CD4-positive, CD25-positive, alpha-beta regulatory T cell (primary cell): ENCODE data around the gene IRAK4. TPM values are rescaled to one million over a fixed set of nuclear protein-coding genes. Genes with fewer than 3 reads are reported as not detected.

ENCODE experiments used
- ATAC-seq, 2 donors: fragments of 150-1000 bp; cut with Tn5 transposase; one replicate each; pipeline ENCODE4 v1.10.0; 2021; ENCODE audit warnings: low read depth in 2 of 2, moderate number of reproducible peaks in 2 of 2, moderate library complexity in 1 of 2
- DNase-seq, 3 donors: peaks; one replicate each; pipeline versions ENCODE4 v3.0.0 to v3.0.0-alpha.2; 2012 to 2022; ENCODE audit warnings: mixed read lengths in 1 of 3
- H3K27ac ChIP-seq: one replicate; pipeline ENCODE4 v1.7.0; 2013; ENCODE audit warnings: mild to moderate bottlenecking, low read length; ENCODE audit not compliant: insufficient read depth, poor library complexity, severe bottlenecking
- H3K27me3 ChIP-seq: one replicate; pipeline ENCODE4 v1.7.0; 2013; ENCODE audit warnings: low read length; ENCODE audit not compliant: control insufficient read depth, insufficient read depth
- H3K36me3 ChIP-seq: one replicate; pipeline ENCODE4 v1.7.0; 2013; ENCODE audit warnings: mild to moderate bottlenecking, low read length, moderate library complexity; ENCODE audit not compliant: control insufficient read depth, insufficient read depth
- H3K4me1 ChIP-seq: 2 replicates; pipeline ENCODE4 v1.7.0; 2013; ENCODE audit warnings: mild to moderate bottlenecking, low read length; ENCODE audit not compliant: insufficient read depth, control insufficient read depth, poor library complexity, severe bottlenecking
- H3K4me3 ChIP-seq: one replicate; pipeline ENCODE4 v1.7.0; 2013; ENCODE audit warnings: low read depth, mild to moderate bottlenecking, low read length, moderate library complexity
- H3K9me3 ChIP-seq, 2 experiments: 1 replicate in 1 of 2; 2 replicates in 1 of 2; pipeline ENCODE4 v1.7.0; 2013; ENCODE audit warnings: low read length in 2 of 2, mild to moderate bottlenecking in 1 of 2, moderate library complexity in 1 of 2; ENCODE audit not compliant: control insufficient read depth in 2 of 2
- H3K27ac Mint-ChIP-seq, 3 donors: one replicate each; pipeline ENCODE4 v1.8.0; 2020 to 2022; ENCODE audit warnings: mild to moderate bottlenecking in 3 of 3, mixed read lengths in 3 of 3, moderate library complexity in 2 of 3
- H3K27me3 Mint-ChIP-seq: one replicate; pipeline ENCODE4 v1.8.0; 2022; ENCODE audit warnings: mild to moderate bottlenecking, mixed read lengths
- H3K36me3 Mint-ChIP-seq: one replicate; pipeline ENCODE4 v1.8.0; 2020; ENCODE audit warnings: mixed read lengths
- H3K4me1 Mint-ChIP-seq, 4 donors: one replicate each; pipeline ENCODE4 v1.8.0; 2020 to 2022; ENCODE audit warnings: mixed read lengths in 4 of 4, mild to moderate bottlenecking in 1 of 4
- H3K4me3 Mint-ChIP-seq, 4 donors: one replicate each; pipeline ENCODE4 v1.8.0; 2020 to 2022; ENCODE audit warnings: mild to moderate bottlenecking in 4 of 4, mixed read lengths in 4 of 4, moderate library complexity in 3 of 4
- H3K9me3 Mint-ChIP-seq, 7 donors: one replicate each; pipeline ENCODE4 v1.8.0; 2020 to 2022; ENCODE audit warnings: mixed read lengths in 7 of 7, mild to moderate bottlenecking in 3 of 7, moderate library complexity in 2 of 7
- polyA plus RNA-seq, 4 donors: library from polyadenylated mRNA; unstranded; fragments of 300-500 nt; fragmentation: Illumina TruSeq; gene quantifications; one replicate each; pipeline ENCODE4 v1.2.3, GENCODE V29; 2021
- total RNA-seq: library from RNA; stranded (reverse); gene quantifications from one replicate; pipeline ENCODE4 v1.2.3, GENCODE V29; 2022

Gene IRAK4
- total and polyA plus RNA-seq, 5 donors from 2014 or later: 25.6 to 56.7 (median 33.5) TPM

- Mint-ChIP-seq H3K9me3 (no peaks in the 10 kb centered on the region), H3K27me3 (peaks cover 6% of the 10 kb centered on the region), H3K27ac (no peak overlapping the region), H3K36me3 (no peaks in the 10 kb centered on the region), H3K4me1 (peaks cover 0 to 6% (median 0%) of the 10 kb centered on the region in 4 donors), H3K4me3 (no peak overlapping the region)
- Histone ChIP-seq H3K27ac (no peak overlapping the region), H3K9me3 (no peaks in the 10 kb centered on the region), H3K36me3 (no peaks in the 10 kb centered on the region), H3K4me3 (no peak overlapping the region), H3K27me3 (no peaks in the 10 kb centered on the region), H3K4me1 (no peaks in the 10 kb centered on the region)
- ATAC-seq (no peak), DNase-seq (no peak)
Measured at GRCh38 chr12:43824207-43824775, 65.5 kb downstream of the IRAK4 start.

GRCh38 chr12:43826681-43827080 lies 67.9 kb downstream of the IRAK4 start:
- Histone ChIP-seq H3K9me3 (no peaks in the 10 kb centered on the region), H3K4me1 (no peaks in the 10 kb centered on the region), H3K4me3 (no peak overlapping the region), H3K27me3 (no peaks in the 10 kb centered on the region), H3K36me3 (no peaks in the 10 kb centered on the region), H3K27ac (no peak overlapping the region)
- Mint-ChIP-seq H3K4me1 (peaks cover 0 to 11% (median 4%) of the 10 kb centered on the region in 4 donors), H3K36me3 (no peaks in the 10 kb centered on the region), H3K9me3 (no peaks in the 10 kb centered on the region), H3K27me3 (peaks cover 9% of the 10 kb centered on the region), H3K4me3 (no peak overlapping the region), H3K27ac (no peak overlapping the region)
- DNase-seq (no peak), ATAC-seq (no peak)

GRCh38 chr12:43827093-43827492 lies 68.3 kb downstream of the IRAK4 start:
- no peak overlapping the region for H3K27ac ChIP-seq
- no peak for ATAC-seq
- DNase-seq: no peak
- no peak overlapping the region for H3K4me3 Mint-ChIP-seq
- H3K27me3 ChIP-seq: no peaks in the 10 kb centered on the region
- H3K27me3 Mint-ChIP-seq: peaks cover 6% of the 10 kb centered on the region
- no peaks in the 10 kb centered on the region for H3K36me3 ChIP-seq
- no peak overlapping the region for H3K27ac Mint-ChIP-seq
- no peaks in the 10 kb centered on the region for H3K36me3 Mint-ChIP-seq
- no peaks in the 10 kb centered on the region for H3K9me3 ChIP-seq
- H3K9me3 Mint-ChIP-seq: no peaks in the 10 kb centered on the region
- peaks cover 2 to 15% (median 8%) of the 10 kb centered on the region in 4 donors for H3K4me1 Mint-ChIP-seq
- no peak overlapping the region for H3K4me3 ChIP-seq
- peaks cover 3% of the 10 kb centered on the region for H3K4me1 ChIP-seq

DNA sequence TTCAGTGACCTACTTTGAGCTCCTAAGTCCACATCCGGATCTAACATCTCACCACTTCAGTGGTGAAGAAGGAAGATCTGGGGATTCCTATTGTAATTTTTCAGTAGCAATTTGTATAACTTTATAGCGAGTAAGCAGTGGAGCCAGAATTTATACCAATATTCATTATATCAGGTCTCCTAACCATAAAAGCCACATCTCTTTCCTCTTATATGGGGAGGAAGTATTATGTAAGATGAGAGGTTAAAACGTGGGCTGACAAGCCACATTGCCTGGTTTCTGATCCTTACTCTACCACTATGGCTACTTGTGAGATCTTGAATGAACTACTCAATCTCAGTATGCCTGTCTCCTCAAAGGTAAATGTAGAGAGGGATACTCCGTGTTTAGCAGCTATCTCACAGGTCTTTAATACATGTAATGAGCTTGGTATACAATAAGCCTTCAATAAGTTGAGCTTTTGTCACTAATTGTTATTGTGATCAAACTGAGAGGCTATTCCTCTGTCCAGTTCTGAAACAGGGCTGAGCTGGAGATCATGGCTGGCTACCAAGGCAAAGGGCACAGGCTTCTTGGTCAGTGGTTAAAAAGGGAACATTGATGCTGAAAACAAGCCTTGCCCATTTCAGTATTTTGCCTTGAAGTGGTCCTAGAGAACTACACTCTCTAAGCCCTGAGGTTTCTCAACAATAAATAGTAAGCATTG lies 73.9 kb downstream of the IRAK4 start:
- Mint-ChIP-seq H3K4me3 (peak overlapping the region in 2 of 4 donors; percentile 36 to 52), H3K27ac (peak overlapping the region in 1 of 3 donors; percentile 68)
- H3K27me3 ChIP-seq: no peaks in the 10 kb centered on the region

DNA sequence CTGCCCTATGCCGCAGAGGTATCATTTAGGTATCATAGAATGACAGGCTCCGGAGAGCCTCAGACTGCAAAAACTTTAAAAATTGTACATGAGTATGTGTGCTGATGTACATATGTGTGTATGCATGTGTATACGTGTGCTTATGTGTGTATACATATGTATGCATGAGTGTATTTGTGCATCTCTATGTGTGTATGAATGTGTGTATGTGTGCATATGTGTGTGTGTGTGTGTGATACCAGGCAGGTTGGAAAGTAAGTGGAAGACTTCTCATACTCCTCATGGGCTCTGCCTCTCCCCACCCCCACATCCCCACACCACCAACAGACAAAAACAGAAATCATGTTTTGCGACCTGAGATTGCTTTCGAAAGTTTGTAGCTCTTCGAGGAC lies 76.5 kb downstream of the IRAK4 start:
- peak overlapping the region; percentile 77 for H3K4me3 ChIP-seq
- Mint-ChIP-seq H3K9me3 (no peaks in the 10 kb centered on the region), H3K27me3 (no peaks in the 10 kb centered on the region)

More for the DNA sequence above, 73.9 kb downstream of the IRAK4 start:
- Histone ChIP-seq H3K4me1 (peaks cover 27% of the 10 kb centered on the region), H3K4me3 (peak overlapping the region; percentile 4), H3K27ac (no peak overlapping the region), H3K36me3 (no peaks in the 10 kb centered on the region), H3K9me3 (no peaks in the 10 kb centered on the region)
- DNase-seq (peak in 2 of 3 donors; percentile 20 to 27), ATAC-seq (no peak)
- Mint-ChIP-seq H3K9me3 (no peaks in the 10 kb centered on the region), H3K4me1 (peaks cover 14 to 47% (median 35%) of the 10 kb centered on the region in 4 donors), H3K27me3 (peaks cover 6% of the 10 kb centered on the region), H3K36me3 (no peaks in the 10 kb centered on the region)

GRCh38 chr12:43835656-43836474 lies 77.1 kb downstream of the IRAK4 start, which contains the start of gene TMEM117:
TSS of gene TMEM117 (plus strand) at chr12:43836081.
- no peaks in the 10 kb centered on the region for H3K36me3 ChIP-seq
- no peaks in the 10 kb centered on the region for H3K9me3 Mint-ChIP-seq
- H3K4me3 ChIP-seq: peak within 1 kb of the TSS; percentile 85
- H3K27ac Mint-ChIP-seq: peak within 1 kb of the TSS; percentile 64 to 94 (median 80)
- peak within 1 kb of the TSS; percentile 86 to 92 (median 90) for H3K4me3 Mint-ChIP-seq
- ATAC-seq (peak; percentile 73 to 76), DNase-seq (peak; percentile 48 to 70 (median 65))
- peak within 1 kb of the TSS; percentile 56 for H3K27ac ChIP-seq
- H3K27me3 ChIP-seq: no peaks in the 10 kb centered on the region
- peaks cover 21 to 54% (median 37%) of the 10 kb centered on the region in 4 donors for H3K4me1 Mint-ChIP-seq
- H3K27me3 Mint-ChIP-seq: no peaks in the 10 kb centered on the region
- H3K9me3 ChIP-seq: no peaks in the 10 kb centered on the region
- H3K4me1 ChIP-seq: peaks cover 27% of the 10 kb centered on the region
- no peaks in the 10 kb centered on the region for H3K36me3 Mint-ChIP-seq

More for the DNA sequence above, 76.5 kb downstream of the IRAK4 start:
- no peaks in the 10 kb centered on the region for H3K36me3 Mint-ChIP-seq
- peak overlapping the region; percentile 86 to 90 (median 88) for H3K4me3 Mint-ChIP-seq
- peak in 1 of 2 donors; percentile 3 for ATAC-seq
- peak overlapping the region; percentile 56 to 94 (median 80) for H3K27ac Mint-ChIP-seq
- peak in 1 of 3 donors; percentile 40 for DNase-seq
- peaks cover 27% of the 10 kb centered on the region for H3K4me1 ChIP-seq
- no peaks in the 10 kb centered on the region for H3K27me3 ChIP-seq
- peaks cover 21 to 54% (median 37%) of the 10 kb centered on the region in 4 donors for H3K4me1 Mint-ChIP-seq
- no peaks in the 10 kb centered on the region for H3K36me3 ChIP-seq
- peak overlapping the region; percentile 56 for H3K27ac ChIP-seq
- no peaks in the 10 kb centered on the region for H3K9me3 ChIP-seq

GRCh38 chr12:43836475-43836989 lies 77.8 kb downstream of the IRAK4 start:
- no peaks in the 10 kb centered on the region for H3K9me3 ChIP-seq
- no peaks in the 10 kb centered on the region for H3K36me3 ChIP-seq
- DNase-seq (peak in 1 of 3 donors; percentile 13), ATAC-seq (no peak)
- no peaks in the 10 kb centered on the region for H3K9me3 Mint-ChIP-seq
- no peaks in the 10 kb centered on the region for H3K36me3 Mint-ChIP-seq
- H3K27ac ChIP-seq: peak overlapping the region; percentile 56
- H3K4me3 ChIP-seq: peak overlapping the region; percentile 85
- H3K27me3 Mint-ChIP-seq: no peaks in the 10 kb centered on the region
- H3K27ac Mint-ChIP-seq: peak overlapping the region; percentile 64 to 84 (median 80)
- peak overlapping the region; percentile 78 to 92 (median 82) for H3K4me3 Mint-ChIP-seq
- H3K4me1 ChIP-seq: peaks cover 27% of the 10 kb centered on the region
- H3K27me3 ChIP-seq: no peaks in the 10 kb centered on the region
- H3K4me1 Mint-ChIP-seq: peaks cover 21 to 48% (median 37%) of the 10 kb centered on the region in 4 donors
